HEK293T (cell line): ENCODE measurements around the gene SETD2.

Experiments
- BHLHE40 ChIP-seq: fragments of 450-650 bp; IDR thresholded peaks from 2 replicates; pipeline ENCODE4 v1.6.1; 2016; ENCODE audit warnings: mild to moderate bottlenecking, moderate library complexity, borderline replicate concordance
- FOXA1 ChIP-seq: fragments of 450-650 bp; IDR thresholded peaks from 2 replicates; pipeline ENCODE4 v1.6.1; 2016; ENCODE audit warnings: mild to moderate bottlenecking
- FOXM1 ChIP-seq: fragments of 450-650 bp; IDR thresholded peaks from 2 replicates; pipeline ENCODE4 v1.6.1; 2017; ENCODE audit warnings: mild to moderate bottlenecking, borderline replicate concordance
- HDGF ChIP-seq: fragments of 450-650 bp; IDR thresholded peaks from 2 replicates; pipeline ENCODE4 v1.6.1; 2017; ENCODE audit warnings: antibody characterized with exemption, borderline replicate concordance
- SP1 ChIP-seq: fragments of 450-650 bp; IDR thresholded peaks from 2 replicates; pipeline ENCODE4 v1.6.1; 2017

DNA sequence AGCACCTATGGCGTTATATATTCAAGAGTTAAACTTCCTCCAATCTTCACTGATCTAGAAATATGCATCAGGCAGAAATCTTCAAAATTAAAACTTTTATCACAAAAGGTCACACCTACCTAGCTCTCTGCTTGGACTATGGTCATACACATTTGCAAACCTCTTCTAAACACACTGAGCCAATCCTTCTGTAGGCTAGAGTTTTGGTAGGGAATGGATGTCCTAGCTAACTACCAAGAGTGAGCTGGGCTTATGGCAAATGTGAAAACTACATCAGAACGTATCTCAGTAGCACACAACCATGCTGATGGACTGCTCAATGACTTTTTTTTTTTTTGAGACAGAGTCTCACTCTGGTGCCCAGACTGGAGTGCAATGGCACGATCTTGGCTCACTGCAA, 29.6 kb downstream of the SETD2 start:
- TF ChIP-seq FOXA1 (no peak), BHLHE40 (no peak), HDGF (no peak), SP1 (no peak), FOXM1 (no peak)
